ENCODE measurements around the gene THBS3. TPM values are rescaled to one million over a fixed set of nuclear protein-coding genes. Genes with fewer than 3 reads are reported as not detected.

Gene THBS3
- total and polyA plus RNA-seq, 2 donors = 7.6 to 46.1 TPM

DNA sequence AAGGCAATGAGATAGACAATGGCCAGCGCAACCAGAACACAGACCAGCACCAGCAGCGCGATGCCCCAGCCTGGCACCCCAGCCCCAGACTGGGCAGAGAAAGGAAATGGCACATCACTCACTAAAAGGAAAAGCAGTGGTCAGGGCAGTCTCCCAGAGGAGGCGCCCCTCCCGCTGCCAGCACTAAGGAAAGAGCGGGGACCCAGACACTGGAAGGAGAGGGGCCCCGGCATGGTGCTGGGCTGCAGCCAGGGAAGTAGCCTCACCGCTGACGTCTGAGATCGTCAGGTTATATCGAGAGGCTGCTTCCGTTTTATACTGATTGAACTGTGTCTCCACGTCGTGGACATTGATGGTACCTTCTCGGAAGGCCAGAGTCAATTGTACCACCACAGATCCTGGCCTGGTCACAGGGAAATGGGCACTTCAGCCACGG lies 20.2 kb downstream of the THBS3 start:
- Histone ChIP-seq H3K27me3 (ENCODE audit: control insufficient read depth in 2 of 2, insufficient read depth in 1 of 2, low read length in 1 of 2) (peaks cover 0 to 2% of the 10 kb centered on the region in 2 donors), H3K4me1 (ENCODE audit: control insufficient read depth in 2 of 2, insufficient read depth in 2 of 2, low read length in 2 of 2) (peaks cover 2 to 3% of the 10 kb centered on the region in 2 donors), H3K27ac (ENCODE audit: low read depth in 1 of 2, low read length in 1 of 2) (no peak overlapping the region), H3K4me3 (ENCODE audit: low read length in 2 of 2) (no peak overlapping the region), H3K9me3 (ENCODE audit: control insufficient read depth in 2 of 2, insufficient read depth in 1 of 2, low read length in 1 of 2) (no peaks in the 10 kb centered on the region), H3K36me3 (ENCODE audit: control insufficient read depth in 2 of 2, insufficient read depth in 2 of 2, low read length in 1 of 2) (peaks cover 0 to 5% of the 10 kb centered on the region in 2 donors)
- 85% methylated on average over 16 of the region's 16 CpGs for WGBS
- no peak for DNase-seq (ENCODE audit: low read depth in 6 of 9, low spot score in 9 of 9)

DNA sequence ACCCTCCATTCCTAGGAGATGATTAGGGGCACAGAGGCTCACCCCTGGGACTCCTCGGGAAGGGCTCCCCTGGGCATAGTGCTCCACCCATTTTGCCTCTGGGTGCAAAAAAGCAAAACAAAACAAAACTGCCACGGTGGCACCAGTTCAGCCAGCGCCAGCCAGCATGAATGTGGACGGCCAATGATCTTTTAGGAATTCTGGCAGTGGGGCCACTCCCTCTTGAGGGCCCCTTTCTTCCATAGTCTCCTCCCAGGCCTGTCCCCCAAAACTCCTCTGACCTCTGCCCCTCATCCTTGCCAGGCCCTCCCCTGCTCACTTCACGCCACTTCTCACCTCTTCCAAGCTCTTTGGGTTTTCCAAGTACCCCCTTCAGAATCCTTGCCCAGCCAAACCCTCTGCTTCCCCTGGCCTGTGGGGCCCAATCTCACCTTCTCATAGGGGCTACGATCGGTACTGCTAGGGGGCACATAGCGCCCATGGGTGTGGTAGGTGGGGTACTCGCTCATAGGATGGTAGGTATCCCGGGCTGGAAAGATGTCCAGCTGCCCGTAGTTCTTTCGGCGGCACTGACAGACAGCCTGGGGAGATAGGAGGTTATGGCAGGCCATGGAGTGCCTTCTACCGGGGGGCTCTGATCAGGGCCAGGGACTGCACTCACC lies 20.8 kb downstream of the THBS3 start:
- 92% methylated on average over 14 of the region's 14 CpGs for WGBS
- H3K27me3 ChIP-seq (ENCODE audit: control insufficient read depth in 2 of 2, insufficient read depth in 1 of 2, low read length in 1 of 2) = no peaks in the 10 kb centered on the region
- H3K4me1 ChIP-seq (ENCODE audit: control insufficient read depth in 2 of 2, insufficient read depth in 2 of 2, low read length in 2 of 2) = no peaks in the 10 kb centered on the region
- no peak overlapping the region for H3K4me3 ChIP-seq (ENCODE audit: low read length in 2 of 2)
- no peaks in the 10 kb centered on the region for H3K9me3 ChIP-seq (ENCODE audit: control insufficient read depth in 2 of 2, insufficient read depth in 1 of 2, low read length in 1 of 2)
- H3K27ac ChIP-seq (ENCODE audit: low read depth in 1 of 2, low read length in 1 of 2) = no peak overlapping the region
- H3K36me3 ChIP-seq (ENCODE audit: control insufficient read depth in 2 of 2, insufficient read depth in 2 of 2, low read length in 1 of 2) = peaks cover 0 to 5% of the 10 kb centered on the region in 2 donors
- no peak for DNase-seq (ENCODE audit: low read depth in 6 of 9, low spot score in 9 of 9)

DNA sequence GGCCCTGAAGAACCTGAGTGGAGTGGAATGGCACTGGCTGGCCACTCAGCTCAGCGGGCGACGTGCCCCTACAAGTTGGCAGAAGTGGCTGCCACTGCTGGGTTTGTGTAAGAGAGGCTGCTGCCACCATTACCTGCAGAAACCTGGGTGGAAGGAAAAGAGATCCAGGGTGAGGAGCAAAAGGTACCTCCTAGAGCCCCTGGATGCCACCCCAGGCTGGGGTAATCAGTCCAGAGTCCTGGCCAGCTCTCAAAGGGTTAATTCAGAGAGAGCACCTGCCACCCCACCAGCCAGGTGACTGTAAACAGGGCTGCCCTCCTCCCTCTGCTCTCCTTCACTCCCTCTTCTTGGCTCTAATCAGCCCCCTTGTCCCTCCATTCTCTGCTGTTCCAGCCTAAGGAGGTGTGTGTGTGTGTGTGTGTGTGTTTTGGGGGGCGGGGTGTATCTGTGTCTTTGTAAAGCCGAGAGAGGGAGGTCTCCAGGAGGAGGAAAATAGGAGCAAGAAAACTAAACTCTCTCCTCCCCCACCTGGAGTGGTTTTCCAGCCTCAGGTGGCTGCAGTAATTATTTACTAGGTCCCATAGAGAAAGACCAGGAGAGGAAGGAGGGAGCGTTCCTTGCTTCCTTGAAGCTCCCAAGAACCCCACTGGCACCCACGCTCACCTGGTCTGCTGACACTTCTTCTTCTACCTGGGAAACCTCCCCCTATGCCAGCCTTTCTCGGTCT lies 21.5 kb downstream of the THBS3 start:
- 91% methylated on average over 8 of the region's 8 CpGs for WGBS

DNA sequence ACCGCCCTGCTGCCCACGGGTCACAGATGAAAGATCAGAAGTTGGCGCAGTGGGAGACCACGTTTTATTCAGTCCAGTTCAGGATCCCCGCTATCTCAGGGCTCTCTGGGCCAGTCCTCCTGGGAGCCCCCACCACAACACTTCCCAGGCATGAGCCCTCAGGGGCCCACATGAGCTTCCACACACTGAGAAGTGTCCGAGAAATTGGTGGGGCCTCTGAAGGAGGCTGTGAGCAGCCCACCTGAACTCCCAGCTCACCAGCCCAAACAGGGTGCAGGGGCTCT lies 22.0 kb downstream of the THBS3 start:
- Histone ChIP-seq H3K9me3 (ENCODE audit: control insufficient read depth in 2 of 2, insufficient read depth in 1 of 2, low read length in 1 of 2) (no peaks in the 10 kb centered on the region), H3K36me3 (ENCODE audit: control insufficient read depth in 2 of 2, insufficient read depth in 2 of 2, low read length in 1 of 2) (peaks cover 0 to 5% of the 10 kb centered on the region in 2 donors), H3K27me3 (ENCODE audit: control insufficient read depth in 2 of 2, insufficient read depth in 1 of 2, low read length in 1 of 2) (no peaks in the 10 kb centered on the region), H3K4me1 (ENCODE audit: control insufficient read depth in 2 of 2, insufficient read depth in 2 of 2, low read length in 2 of 2) (no peaks in the 10 kb centered on the region), H3K4me3 (ENCODE audit: low read length in 2 of 2) (no peak overlapping the region), H3K27ac (ENCODE audit: low read depth in 1 of 2, low read length in 1 of 2) (no peak overlapping the region)
- WGBS = 89% methylated on average over 6 of the region's 6 CpGs
- no peak for DNase-seq (ENCODE audit: low read depth in 6 of 9, low spot score in 9 of 9)

More for the DNA sequence above, 21.5 kb downstream of the THBS3 start:
- Histone ChIP-seq H3K9me3 (ENCODE audit: control insufficient read depth in 2 of 2, insufficient read depth in 1 of 2, low read length in 1 of 2) (no peaks in the 10 kb centered on the region), H3K36me3 (ENCODE audit: control insufficient read depth in 2 of 2, insufficient read depth in 2 of 2, low read length in 1 of 2) (peaks cover 0 to 5% of the 10 kb centered on the region in 2 donors), H3K4me1 (ENCODE audit: control insufficient read depth in 2 of 2, insufficient read depth in 2 of 2, low read length in 2 of 2) (no peaks in the 10 kb centered on the region), H3K27ac (ENCODE audit: low read depth in 1 of 2, low read length in 1 of 2) (no peak overlapping the region), H3K27me3 (ENCODE audit: control insufficient read depth in 2 of 2, insufficient read depth in 1 of 2, low read length in 1 of 2) (no peaks in the 10 kb centered on the region), H3K4me3 (ENCODE audit: low read length in 2 of 2) (no peak overlapping the region)
- no peak for DNase-seq (ENCODE audit: low read depth in 6 of 9, low spot score in 9 of 9)

DNA sequence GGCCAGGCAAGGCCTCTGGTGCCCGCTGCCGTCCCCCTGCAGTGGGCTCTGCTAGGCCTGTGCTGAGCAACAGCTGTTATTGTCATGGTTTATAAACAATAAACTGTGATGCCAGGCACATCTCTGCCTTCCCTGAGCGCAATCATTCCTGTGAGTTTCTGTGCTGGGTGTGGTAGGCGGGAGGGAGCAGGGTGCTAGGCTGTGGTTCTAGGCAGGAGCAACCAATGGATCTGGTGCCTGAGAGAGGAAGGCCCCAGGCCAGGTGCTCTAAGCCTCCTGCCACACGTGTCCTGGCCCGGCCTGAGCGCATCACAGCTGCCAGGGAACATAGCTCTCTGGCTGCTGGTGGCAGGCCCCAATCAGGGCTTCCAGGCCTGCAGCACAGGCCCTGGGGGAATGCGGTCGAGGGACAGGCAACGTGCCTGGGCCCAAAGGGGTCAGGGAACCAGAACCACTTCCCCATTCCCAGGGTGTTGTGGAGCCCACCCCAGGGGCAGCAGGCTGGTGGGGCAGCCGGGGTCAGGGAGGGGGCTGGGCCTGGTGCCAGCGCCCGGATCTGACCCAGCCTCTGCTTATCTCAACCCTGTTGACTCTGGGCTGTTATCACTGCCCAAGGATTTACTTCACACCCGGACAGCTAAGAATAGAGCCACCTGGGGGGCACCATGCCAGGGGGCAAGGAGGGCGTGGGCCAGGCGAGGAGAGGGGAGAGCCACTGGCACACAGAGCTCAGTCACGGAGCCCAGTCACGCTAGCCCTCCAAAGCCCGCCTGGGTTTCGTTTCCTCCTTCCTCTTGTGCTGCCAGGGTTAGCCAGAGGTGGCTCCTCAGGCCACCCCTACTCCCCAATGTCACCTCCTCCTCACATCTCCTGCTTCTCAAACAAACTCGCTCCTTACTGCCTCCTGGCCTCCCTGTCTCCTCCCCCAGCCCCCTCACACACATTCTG lies 22.6 kb downstream of the THBS3 start:
- 89% methylated on average over 21 of the region's 21 CpGs for WGBS
- Histone ChIP-seq H3K4me3 (ENCODE audit: low read length in 2 of 2) (no peak overlapping the region), H3K4me1 (ENCODE audit: control insufficient read depth in 2 of 2, insufficient read depth in 2 of 2, low read length in 2 of 2) (no peaks in the 10 kb centered on the region), H3K36me3 (ENCODE audit: control insufficient read depth in 2 of 2, insufficient read depth in 2 of 2, low read length in 1 of 2) (peaks cover 0 to 5% of the 10 kb centered on the region in 2 donors), H3K27ac (ENCODE audit: low read depth in 1 of 2, low read length in 1 of 2) (no peak overlapping the region), H3K27me3 (ENCODE audit: control insufficient read depth in 2 of 2, insufficient read depth in 1 of 2, low read length in 1 of 2) (no peaks in the 10 kb centered on the region), H3K9me3 (ENCODE audit: control insufficient read depth in 2 of 2, insufficient read depth in 1 of 2, low read length in 1 of 2) (no peaks in the 10 kb centered on the region)
- no peak for DNase-seq (ENCODE audit: low read depth in 6 of 9, low spot score in 9 of 9)

DNA sequence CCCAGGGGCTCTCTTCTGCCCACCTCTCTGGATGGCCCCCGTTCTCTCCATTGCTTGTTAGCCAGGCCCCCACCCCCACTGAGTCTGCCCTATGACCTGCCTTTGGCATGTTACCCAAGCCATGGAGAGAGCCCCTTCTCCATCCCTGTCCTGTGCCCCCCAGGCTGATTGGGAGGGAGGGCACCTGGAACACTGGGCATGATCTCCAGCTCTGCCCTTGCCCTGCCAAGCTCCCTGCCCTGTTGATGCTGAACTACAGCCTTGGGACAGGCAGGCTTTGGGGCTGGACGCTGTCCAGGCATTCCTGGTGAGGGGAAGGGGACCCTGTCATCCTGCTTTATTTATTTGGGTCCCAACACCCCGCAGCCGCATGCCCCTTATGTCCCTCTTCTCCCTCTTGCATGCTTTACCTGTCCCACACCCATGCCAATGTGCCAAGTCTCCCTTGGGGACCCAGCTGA lies 23.3 kb downstream of the THBS3 start:
- DNase-seq (ENCODE audit: low read depth in 6 of 9, low spot score in 9 of 9) = no peak
- H3K27ac ChIP-seq (ENCODE audit: low read depth in 1 of 2, low read length in 1 of 2) = no peak overlapping the region
- 96% methylated on average over 4 of the region's 4 CpGs for WGBS
- H3K9me3 ChIP-seq (ENCODE audit: control insufficient read depth in 2 of 2, insufficient read depth in 1 of 2, low read length in 1 of 2) = no peaks in the 10 kb centered on the region
- no peak overlapping the region for H3K4me3 ChIP-seq (ENCODE audit: low read length in 2 of 2)
- H3K4me1 ChIP-seq (ENCODE audit: control insufficient read depth in 2 of 2, insufficient read depth in 2 of 2, low read length in 2 of 2) = no peaks in the 10 kb centered on the region
- H3K27me3 ChIP-seq (ENCODE audit: control insufficient read depth in 2 of 2, insufficient read depth in 1 of 2, low read length in 1 of 2) = no peaks in the 10 kb centered on the region
- peaks cover 6 to 11% of the 10 kb centered on the region in 2 donors for H3K36me3 ChIP-seq (ENCODE audit: control insufficient read depth in 2 of 2, insufficient read depth in 2 of 2, low read length in 1 of 2)

DNA sequence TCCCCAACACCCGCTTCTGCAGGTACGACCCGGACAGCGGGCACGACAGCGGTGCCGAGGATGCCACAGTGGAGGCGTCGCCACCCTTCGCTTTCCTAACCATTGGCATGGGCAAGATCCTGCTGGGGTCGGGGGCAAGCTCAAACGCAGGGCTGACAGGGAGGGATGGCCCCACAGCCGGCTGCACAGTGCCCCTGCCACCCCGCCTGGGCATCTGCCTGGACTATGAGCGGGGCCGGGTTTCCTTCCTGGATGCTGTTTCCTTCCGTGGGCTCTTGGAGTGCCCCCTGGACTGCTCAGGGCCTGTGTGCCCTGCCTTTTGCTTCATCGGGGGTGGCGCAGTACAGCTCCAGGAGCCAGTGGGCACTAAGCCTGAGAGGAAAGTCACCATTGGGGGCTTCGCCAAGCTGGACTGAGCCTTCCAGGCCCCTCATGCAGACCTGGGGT lies 23.9 kb downstream of the THBS3 start:
- H3K27me3 ChIP-seq (ENCODE audit: control insufficient read depth in 2 of 2, insufficient read depth in 1 of 2, low read length in 1 of 2) = no peaks in the 10 kb centered on the region
- no peaks in the 10 kb centered on the region for H3K4me1 ChIP-seq (ENCODE audit: control insufficient read depth in 2 of 2, insufficient read depth in 2 of 2, low read length in 2 of 2)
- no peak for DNase-seq (ENCODE audit: low read depth in 6 of 9, low spot score in 9 of 9)
- WGBS = 97% methylated on average over 20 of the region's 20 CpGs
- no peaks in the 10 kb centered on the region for H3K9me3 ChIP-seq (ENCODE audit: control insufficient read depth in 2 of 2, insufficient read depth in 1 of 2, low read length in 1 of 2)
- peaks cover 11 to 17% of the 10 kb centered on the region in 2 donors for H3K36me3 ChIP-seq (ENCODE audit: control insufficient read depth in 2 of 2, insufficient read depth in 2 of 2, low read length in 1 of 2)
- no peak overlapping the region for H3K27ac ChIP-seq (ENCODE audit: low read depth in 1 of 2, low read length in 1 of 2)
- no peak overlapping the region for H3K4me3 ChIP-seq (ENCODE audit: low read length in 2 of 2)

DNA sequence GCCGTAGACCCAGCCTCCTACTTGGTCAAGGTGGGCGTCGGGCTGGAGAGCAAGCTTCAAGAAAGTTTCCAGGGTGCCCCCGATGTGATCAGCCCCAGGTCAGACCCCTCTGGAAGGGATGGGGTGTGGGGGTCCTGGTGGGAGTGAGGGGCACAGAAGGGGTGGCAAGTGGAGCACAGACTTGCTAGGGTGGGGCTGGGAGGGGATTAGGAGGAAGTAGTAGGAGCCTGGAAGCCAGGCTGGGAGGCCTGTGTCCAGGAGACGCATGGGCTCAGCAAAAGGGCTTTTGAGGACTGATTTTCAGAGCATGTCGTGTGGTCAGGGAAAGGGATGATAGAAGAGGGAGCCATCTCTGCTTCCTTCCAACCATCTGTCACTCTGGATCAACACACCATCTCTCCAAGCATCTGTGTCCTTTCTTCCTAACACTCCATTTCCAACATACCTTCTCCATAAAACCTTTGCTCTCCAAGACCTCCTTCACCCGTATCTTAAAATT lies 25.6 kb downstream of the THBS3 start:
- H3K27ac ChIP-seq (ENCODE audit: low read depth in 1 of 2, low read length in 1 of 2) = no peak overlapping the region
- H3K4me3 ChIP-seq (ENCODE audit: low read length in 2 of 2) = no peak overlapping the region
- H3K36me3 ChIP-seq (ENCODE audit: control insufficient read depth in 2 of 2, insufficient read depth in 2 of 2, low read length in 1 of 2) = peaks cover 22 to 33% of the 10 kb centered on the region in 2 donors
- no peaks in the 10 kb centered on the region for H3K27me3 ChIP-seq (ENCODE audit: control insufficient read depth in 2 of 2, insufficient read depth in 1 of 2, low read length in 1 of 2)
- no peak for DNase-seq (ENCODE audit: low read depth in 6 of 9, low spot score in 9 of 9)
- peaks cover 0 to 4% of the 10 kb centered on the region in 2 donors for H3K9me3 ChIP-seq (ENCODE audit: control insufficient read depth in 2 of 2, insufficient read depth in 1 of 2, low read length in 1 of 2)
- over 99% methylated on average over 7 of the region's 7 CpGs for WGBS
- peaks cover 0 to under 1% of the 10 kb centered on the region in 2 donors for H3K4me1 ChIP-seq (ENCODE audit: control insufficient read depth in 2 of 2, insufficient read depth in 2 of 2, low read length in 2 of 2)
